HepG2 (cell line): Measurements from ENCODE around the gene SEC24A. TPM values are rescaled to one million over a fixed set of nuclear protein-coding genes. Genes with fewer than 3 reads are reported as not detected.

Experiments used
- ADNP ChIP-seq: sonication (generic); formaldehyde crosslinking; IDR thresholded peaks from 2 replicates; pipeline ENCODE4 v1.4.0; 2020; ENCODE audit warnings: missing genetic modification reagents
- DR1 ChIP-seq: sonication (generic); formaldehyde crosslinking; IDR thresholded peaks from 2 replicates; pipeline ENCODE4 v1.8.0; 2021; ENCODE audit warnings: mild to moderate bottlenecking, missing genetic modification reagents, inconsistent platforms
- ETS1 ChIP-seq: sonication (generic); formaldehyde crosslinking; IDR thresholded peaks from 2 replicates; pipeline ENCODE4 v1.4.0; 2020; ENCODE audit warnings: missing genetic modification reagents
- HOXA9 ChIP-seq: sonication (generic); formaldehyde crosslinking; IDR thresholded peaks from 2 replicates; pipeline ENCODE4 v1.8.1; 2022; ENCODE audit warnings: missing genetic modification reagents, mild to moderate bottlenecking, moderate library complexity, borderline replicate concordance
- IKZF5 ChIP-seq: IDR thresholded peaks from 2 replicates; pipeline ENCODE4 v1.6.1; 2018; ENCODE audit warnings: missing genetic modification reagents, mild to moderate bottlenecking, missing compliant biosample characterization
- KDM1A ChIP-seq: IDR thresholded peaks from 2 replicates; pipeline ENCODE4 v1.6.1; 2016; ENCODE audit warnings: missing compliant biosample characterization
- MLLT10 ChIP-seq: sonication (generic); formaldehyde crosslinking; IDR thresholded peaks from 2 replicates; pipeline ENCODE4 v1.4.0; 2020; ENCODE audit warnings: missing genetic modification reagents
- RBM39 ChIP-seq: fragments of 200-400 bp; formaldehyde crosslinking; IDR thresholded peaks from one replicate; pipeline ENCODE4 v1.6.1; 2018; ENCODE audit warnings: antibody characterized with exemption, mild to moderate bottlenecking, low read depth, low read length; ENCODE audit not compliant: poor library complexity, severe bottlenecking
- STAT5B ChIP-seq: sonication (generic); formaldehyde crosslinking; IDR thresholded peaks from 2 replicates; pipeline ENCODE4 v1.4.0; 2020; ENCODE audit warnings: missing genetic modification reagents
- THYN1 ChIP-seq: sonication (generic); formaldehyde crosslinking; IDR thresholded peaks from 2 replicates; pipeline ENCODE4 v1.8.1; 2023; ENCODE audit warnings: low read depth, mild to moderate bottlenecking, moderate library complexity, missing genetic modification reagents, borderline replicate concordance
- ZBTB44 ChIP-seq: sonication (generic); formaldehyde crosslinking; IDR thresholded peaks from 2 replicates; pipeline ENCODE4 v1.4.0; 2020; ENCODE audit warnings: missing genetic modification reagents
- ZC3H13 ChIP-seq: sonication (generic); formaldehyde crosslinking; IDR thresholded peaks from 2 replicates; pipeline ENCODE4 v1.8.1; 2023; ENCODE audit warnings: mild to moderate bottlenecking, missing genetic modification reagents, moderate library complexity
- ZNF235 ChIP-seq: sonication (generic); formaldehyde crosslinking; IDR thresholded peaks from 2 replicates; pipeline ENCODE4 v1.8.1; 2023; ENCODE audit warnings: mild to moderate bottlenecking, missing genetic modification reagents, borderline replicate concordance
- ZNF83 ChIP-seq: sonication (generic); formaldehyde crosslinking; IDR thresholded peaks from 2 replicates; pipeline ENCODE4 v1.4.0; 2020; ENCODE audit warnings: missing genetic modification reagents, mild to moderate bottlenecking, borderline replicate concordance
- polyA plus RNA-seq, 8 experiments: library from polyadenylated mRNA; depleted of rRNA in 3 of 8; stranded (reverse) in 7 of 8; unstranded in 1 of 8; fragments of >200 nt; fragmentation: Illumina TruSeq in 4 of 8; extraction: Trizol in 4 of 8; gene quantifications; 2 replicates each; pipeline versions ENCODE4 v1.2.1 to v1.2.3, GENCODE V29; 2011 to 2016; ENCODE audit warnings: low read depth in 4 of 8, missing spikeins in 1 of 8, mixed read lengths in 1 of 8; ENCODE audit not compliant: insufficient read depth in 1 of 8
- total RNA-seq, 5 experiments: library from RNA; depleted of rRNA; stranded (reverse); fragments of >200 nt; fragmentation: Illumina TruSeq; extraction: Trizol; gene quantifications; 2 replicates each; pipeline ENCODE4 v1.2.3, GENCODE V29; 2016; ENCODE audit warnings: low read depth in 1 of 5
- TF ChIP-seq, protein P1 (sequence below): sonication (generic); formaldehyde crosslinking; IDR thresholded peaks from 2 replicates; pipeline ENCODE4 v1.4.0; 2020; ENCODE audit warnings: mild to moderate bottlenecking, missing genetic modification reagents, borderline replicate concordance
- TF ChIP-seq, protein P2 (sequence below): IDR thresholded peaks from 2 replicates; pipeline ENCODE4 v1.6.1; 2012; ENCODE audit warnings: low read length, improper control_type of control experiment

SEC24A gene
- total and polyA plus RNA-seq, 2 of the 13 experiments (the other 11 are each of a cell fraction or from before 2014, with no cell fraction given) = 30.5 to 56.8 TPM

DNA sequence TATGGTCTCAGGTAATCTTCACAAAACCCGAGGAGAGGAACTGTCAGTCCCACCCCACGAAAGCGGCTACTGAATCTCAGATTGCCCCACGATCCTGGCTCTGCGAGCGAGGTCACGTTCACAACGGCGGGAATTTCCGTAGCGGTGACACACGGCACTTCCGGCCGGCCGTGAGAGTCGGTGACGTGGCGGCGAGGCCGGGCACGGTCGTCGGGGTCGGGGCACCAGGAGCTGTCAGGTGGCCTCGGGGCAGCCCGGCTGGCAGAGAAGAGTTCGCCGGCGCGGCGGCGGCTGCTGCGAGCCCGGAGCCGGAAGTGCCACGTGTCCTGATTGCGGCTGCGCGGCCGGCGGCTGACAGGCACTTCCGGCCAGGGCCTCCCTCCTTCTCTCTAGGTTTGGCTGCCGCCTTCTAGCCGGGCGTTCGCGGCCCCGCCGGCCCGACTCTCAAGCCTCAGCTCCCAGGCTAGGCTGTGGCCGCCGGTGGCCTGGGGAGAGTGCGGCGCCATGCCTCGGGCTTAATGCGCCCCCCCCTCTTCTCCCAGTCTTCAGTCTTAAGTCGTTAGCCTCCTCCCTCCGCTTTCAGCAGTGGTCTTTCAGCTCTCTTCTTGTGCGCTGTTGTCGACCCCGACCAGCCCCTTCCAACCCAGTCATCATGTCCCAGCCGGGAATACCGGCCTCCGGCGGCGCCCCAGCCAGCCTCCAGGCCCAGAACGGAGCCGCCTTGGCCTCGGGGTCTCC lies at the start of gene SEC24A (continued):
- peak; percentile 95 for TF ChIP-seq IKZF5 (CRISPR knock-in tag)
- TF ChIP-seq ZC3H13 (CRISPR knock-in tag) = peak; percentile 87; the same call in 1 of the 2 replicates
- TF ChIP-seq ZNF235 (CRISPR knock-in tag) = no peak
- peak; percentile 88; the same call in 1 of the 2 replicates for TF ChIP-seq HOXA9
- no peak for TF ChIP-seq ADNP (CRISPR knock-in tag)
- TF ChIP-seq THYN1 (CRISPR knock-in tag) = no peak; the same call in 1 of the 2 replicates
- TF ChIP-seq STAT5B (CRISPR knock-in tag) = peak; percentile 88
- TF ChIP-seq ETS1 (CRISPR knock-in tag) = no peak
- TF ChIP-seq, protein P1, sequence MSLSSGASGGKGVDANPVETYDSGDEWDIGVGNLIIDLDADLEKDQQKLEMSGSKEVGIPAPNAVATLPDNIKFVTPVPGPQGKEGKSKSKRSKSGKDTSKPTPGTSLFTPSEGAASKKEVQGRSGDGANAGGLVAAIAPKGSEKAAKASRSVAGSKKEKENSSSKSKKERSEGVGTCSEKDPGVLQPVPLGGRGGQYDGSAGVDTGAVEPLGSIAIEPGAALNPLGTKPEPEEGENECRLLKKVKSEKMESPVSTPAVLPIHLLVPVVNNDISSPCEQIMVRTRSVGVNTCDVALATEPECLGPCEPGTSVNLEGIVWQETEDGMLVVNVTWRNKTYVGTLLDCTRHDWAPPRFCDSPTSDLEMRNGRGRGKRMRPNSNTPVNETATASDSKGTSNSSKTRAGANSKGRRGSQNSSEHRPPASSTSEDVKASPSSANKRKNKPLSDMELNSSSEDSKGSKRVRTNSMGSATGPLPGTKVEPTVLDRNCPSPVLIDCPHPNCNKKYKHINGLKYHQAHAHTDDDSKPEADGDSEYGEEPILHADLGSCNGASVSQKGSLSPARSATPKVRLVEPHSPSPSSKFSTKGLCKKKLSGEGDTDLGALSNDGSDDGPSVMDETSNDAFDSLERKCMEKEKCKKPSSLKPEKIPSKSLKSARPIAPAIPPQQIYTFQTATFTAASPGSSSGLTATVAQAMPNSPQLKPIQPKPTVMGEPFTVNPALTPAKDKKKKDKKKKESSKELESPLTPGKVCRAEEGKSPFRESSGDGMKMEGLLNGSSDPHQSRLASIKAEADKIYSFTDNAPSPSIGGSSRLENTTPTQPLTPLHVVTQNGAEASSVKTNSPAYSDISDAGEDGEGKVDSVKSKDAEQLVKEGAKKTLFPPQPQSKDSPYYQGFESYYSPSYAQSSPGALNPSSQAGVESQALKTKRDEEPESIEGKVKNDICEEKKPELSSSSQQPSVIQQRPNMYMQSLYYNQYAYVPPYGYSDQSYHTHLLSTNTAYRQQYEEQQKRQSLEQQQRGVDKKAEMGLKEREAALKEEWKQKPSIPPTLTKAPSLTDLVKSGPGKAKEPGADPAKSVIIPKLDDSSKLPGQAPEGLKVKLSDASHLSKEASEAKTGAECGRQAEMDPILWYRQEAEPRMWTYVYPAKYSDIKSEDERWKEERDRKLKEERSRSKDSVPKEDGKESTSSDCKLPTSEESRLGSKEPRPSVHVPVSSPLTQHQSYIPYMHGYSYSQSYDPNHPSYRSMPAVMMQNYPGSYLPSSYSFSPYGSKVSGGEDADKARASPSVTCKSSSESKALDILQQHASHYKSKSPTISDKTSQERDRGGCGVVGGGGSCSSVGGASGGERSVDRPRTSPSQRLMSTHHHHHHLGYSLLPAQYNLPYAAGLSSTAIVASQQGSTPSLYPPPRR (CRISPR knock-in tag) = peak; percentile 86
- no peak for TF ChIP-seq MLLT10
- peak; percentile 58 for TF ChIP-seq DR1 (CRISPR knock-in tag)
- TF ChIP-seq ZNF83 (CRISPR knock-in tag) = peak; percentile 80; the same call in 1 of the 2 replicates
- TF ChIP-seq, protein P2, sequence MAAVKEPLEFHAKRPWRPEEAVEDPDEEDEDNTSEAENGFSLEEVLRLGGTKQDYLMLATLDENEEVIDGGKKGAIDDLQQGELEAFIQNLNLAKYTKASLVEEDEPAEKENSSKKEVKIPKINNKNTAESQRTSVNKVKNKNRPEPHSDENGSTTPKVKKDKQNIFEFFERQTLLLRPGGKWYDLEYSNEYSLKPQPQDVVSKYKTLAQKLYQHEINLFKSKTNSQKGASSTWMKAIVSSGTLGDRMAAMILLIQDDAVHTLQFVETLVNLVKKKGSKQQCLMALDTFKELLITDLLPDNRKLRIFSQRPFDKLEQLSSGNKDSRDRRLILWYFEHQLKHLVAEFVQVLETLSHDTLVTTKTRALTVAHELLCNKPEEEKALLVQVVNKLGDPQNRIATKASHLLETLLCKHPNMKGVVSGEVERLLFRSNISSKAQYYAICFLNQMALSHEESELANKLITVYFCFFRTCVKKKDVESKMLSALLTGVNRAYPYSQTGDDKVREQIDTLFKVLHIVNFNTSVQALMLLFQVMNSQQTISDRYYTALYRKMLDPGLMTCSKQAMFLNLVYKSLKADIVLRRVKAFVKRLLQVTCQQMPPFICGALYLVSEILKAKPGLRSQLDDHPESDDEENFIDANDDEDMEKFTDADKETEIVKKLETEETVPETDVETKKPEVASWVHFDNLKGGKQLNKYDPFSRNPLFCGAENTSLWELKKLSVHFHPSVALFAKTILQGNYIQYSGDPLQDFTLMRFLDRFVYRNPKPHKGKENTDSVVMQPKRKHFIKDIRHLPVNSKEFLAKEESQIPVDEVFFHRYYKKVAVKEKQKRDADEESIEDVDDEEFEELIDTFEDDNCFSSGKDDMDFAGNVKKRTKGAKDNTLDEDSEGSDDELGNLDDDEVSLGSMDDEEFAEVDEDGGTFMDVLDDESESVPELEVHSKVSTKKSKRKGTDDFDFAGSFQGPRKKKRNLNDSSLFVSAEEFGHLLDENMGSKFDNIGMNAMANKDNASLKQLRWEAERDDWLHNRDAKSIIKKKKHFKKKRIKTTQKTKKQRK = no peak
- TF ChIP-seq ZBTB44 (CRISPR knock-in tag) = peak; percentile 90; the same call in 1 of the 2 replicates
- no peak for TF ChIP-seq KDM1A
- TF ChIP-seq RBM39 = peak; percentile 47
